Vagina (tissue), 2 donors: Measurements from ENCODE around the gene GOLGA1.

Experiments
- CTCF ChIP-seq, 3 experiments: fragments of 450-650 bp in 2 of 3; fragments of 200-600 bp in 1 of 3; sonication (generic) in 1 of 3; IDR thresholded peaks; one replicate each; pipeline ENCODE4 v1.5.1; 2017 to 2019; ENCODE audit warnings: antibody characterized with exemption in 3 of 3, mild to moderate bottlenecking in 2 of 3, moderate library complexity in 2 of 3
- POLR2A ChIP-seq, 2 donors: fragments of 450-650 bp; IDR thresholded peaks; one replicate each; pipeline ENCODE4 v1.6.1; 2017; ENCODE audit warnings: antibody characterized with exemption in 2 of 2, mild to moderate bottlenecking in 2 of 2, moderate library complexity in 2 of 2

- no peak for TF ChIP-seq POLR2A (IDR thresholded peaks at IDR 0.05)
- TF ChIP-seq CTCF (IDR thresholded peaks at IDR 0.05): no peak
These were observed 86.7 kb downstream of the GOLGA1 start for GRCh38 chr9:124854161-124854560.
